GM19372 (cell line): Measurements from ENCODE around the gene CENPE.
"Not testable (repeated sequence)": the region's sequence is repeated elsewhere in the genome, so short reads cannot be mapped to it uniquely, and the experiment has no call there.

Source experiments
- ATAC-seq: cut with Tn5 transposase; IDR thresholded peaks from one replicate; pipeline ENCODE4 v1.9.1; 2021; ENCODE audit warnings: mild to moderate bottlenecking, low read depth, moderate library complexity; ENCODE audit not compliant: unreplicated experiment

CENPE gene, protein sequence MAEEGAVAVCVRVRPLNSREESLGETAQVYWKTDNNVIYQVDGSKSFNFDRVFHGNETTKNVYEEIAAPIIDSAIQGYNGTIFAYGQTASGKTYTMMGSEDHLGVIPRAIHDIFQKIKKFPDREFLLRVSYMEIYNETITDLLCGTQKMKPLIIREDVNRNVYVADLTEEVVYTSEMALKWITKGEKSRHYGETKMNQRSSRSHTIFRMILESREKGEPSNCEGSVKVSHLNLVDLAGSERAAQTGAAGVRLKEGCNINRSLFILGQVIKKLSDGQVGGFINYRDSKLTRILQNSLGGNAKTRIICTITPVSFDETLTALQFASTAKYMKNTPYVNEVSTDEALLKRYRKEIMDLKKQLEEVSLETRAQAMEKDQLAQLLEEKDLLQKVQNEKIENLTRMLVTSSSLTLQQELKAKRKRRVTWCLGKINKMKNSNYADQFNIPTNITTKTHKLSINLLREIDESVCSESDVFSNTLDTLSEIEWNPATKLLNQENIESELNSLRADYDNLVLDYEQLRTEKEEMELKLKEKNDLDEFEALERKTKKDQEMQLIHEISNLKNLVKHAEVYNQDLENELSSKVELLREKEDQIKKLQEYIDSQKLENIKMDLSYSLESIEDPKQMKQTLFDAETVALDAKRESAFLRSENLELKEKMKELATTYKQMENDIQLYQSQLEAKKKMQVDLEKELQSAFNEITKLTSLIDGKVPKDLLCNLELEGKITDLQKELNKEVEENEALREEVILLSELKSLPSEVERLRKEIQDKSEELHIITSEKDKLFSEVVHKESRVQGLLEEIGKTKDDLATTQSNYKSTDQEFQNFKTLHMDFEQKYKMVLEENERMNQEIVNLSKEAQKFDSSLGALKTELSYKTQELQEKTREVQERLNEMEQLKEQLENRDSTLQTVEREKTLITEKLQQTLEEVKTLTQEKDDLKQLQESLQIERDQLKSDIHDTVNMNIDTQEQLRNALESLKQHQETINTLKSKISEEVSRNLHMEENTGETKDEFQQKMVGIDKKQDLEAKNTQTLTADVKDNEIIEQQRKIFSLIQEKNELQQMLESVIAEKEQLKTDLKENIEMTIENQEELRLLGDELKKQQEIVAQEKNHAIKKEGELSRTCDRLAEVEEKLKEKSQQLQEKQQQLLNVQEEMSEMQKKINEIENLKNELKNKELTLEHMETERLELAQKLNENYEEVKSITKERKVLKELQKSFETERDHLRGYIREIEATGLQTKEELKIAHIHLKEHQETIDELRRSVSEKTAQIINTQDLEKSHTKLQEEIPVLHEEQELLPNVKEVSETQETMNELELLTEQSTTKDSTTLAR (N-terminal part only)

GRCh38 chr4:103198111-103198765 is at the start of gene CENPE:
Gene CENPE (minus strand): TSS chr4:103198343. CDS start chr4:103198319, 24 bp downstream.
- peak; percentile 91 for ATAC-seq

DNA sequence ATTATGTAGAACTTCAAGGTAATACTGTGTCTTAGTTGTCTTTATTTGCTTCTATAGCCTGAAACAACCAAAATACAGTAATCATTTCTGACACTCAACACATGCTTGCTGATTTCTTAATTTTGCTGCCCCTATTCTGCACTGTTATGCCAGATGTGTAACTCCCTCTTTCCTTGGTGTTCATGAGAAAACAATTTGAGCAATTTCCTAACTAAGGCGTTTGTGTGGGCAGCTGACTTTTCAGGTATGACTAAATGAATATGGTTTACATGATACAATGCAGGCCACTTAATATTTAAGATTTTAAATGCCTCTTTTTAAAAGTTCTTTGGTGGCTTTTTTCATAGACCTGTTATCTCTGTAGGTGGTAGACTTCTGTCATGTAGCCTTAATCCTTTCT is 46.1 kb upstream of the CENPE start:
- ATAC-seq: no peak

- not testable (repeated sequence) for ATAC-seq
Observed at GRCh38 chr4:103230938-103231337, 32.8 kb upstream of the CENPE start.

DNA sequence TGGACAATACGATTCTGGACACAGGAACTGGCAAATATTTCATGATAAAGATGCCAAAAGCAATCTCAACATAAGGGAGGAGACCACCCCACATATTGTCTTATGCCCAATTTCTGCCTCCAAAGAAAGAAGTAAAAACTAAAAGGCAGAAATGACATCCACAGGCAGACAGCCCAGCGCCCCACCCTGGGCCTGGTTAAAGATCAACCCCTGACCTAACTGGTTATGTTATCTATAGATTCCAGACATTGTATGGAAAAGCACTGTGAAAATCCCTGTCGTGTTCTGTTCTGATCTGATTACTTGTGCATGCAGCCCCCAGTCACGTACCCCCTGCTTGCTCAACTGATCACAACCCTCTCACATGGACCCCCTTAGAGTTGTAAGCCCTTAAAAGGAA is 25.4 kb upstream of the CENPE start:
- ATAC-seq: not testable (repeated sequence)

DNA sequence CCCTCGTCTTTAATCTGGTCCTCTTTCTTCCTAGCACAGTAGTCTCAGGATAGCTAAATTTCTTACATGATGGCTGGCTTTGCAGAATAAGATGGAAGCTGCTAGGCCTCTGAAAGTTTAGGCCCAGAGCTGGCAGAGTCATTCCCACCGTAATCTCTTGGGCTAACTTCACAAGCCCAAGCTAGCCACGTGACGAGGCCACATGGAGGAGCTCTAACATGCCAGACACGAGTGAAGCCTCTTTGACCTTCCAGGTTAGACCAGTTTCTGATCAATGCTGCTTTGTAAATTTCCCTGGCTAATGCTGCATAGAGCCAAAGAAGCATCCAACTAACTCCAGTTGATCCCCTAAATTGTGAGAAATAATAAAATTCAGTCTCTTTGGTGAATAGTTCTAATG is 9.5 kb upstream of the CENPE start:
- no peak for ATAC-seq

- ATAC-seq: no peak
Observed at GRCh38 chr4:103204111-103204510, 6.0 kb upstream of the CENPE start.

- no peak for ATAC-seq
Observed at GRCh38 chr4:103201724-103202123, 3.6 kb upstream of the CENPE start.

GRCh38 chr4:103201253-103201652 is 3.1 kb upstream of the CENPE start:
- no peak for ATAC-seq

- ATAC-seq: no peak
Observed at GRCh38 chr4:103199009-103199408, 866 bp upstream of the CENPE start.

DNA sequence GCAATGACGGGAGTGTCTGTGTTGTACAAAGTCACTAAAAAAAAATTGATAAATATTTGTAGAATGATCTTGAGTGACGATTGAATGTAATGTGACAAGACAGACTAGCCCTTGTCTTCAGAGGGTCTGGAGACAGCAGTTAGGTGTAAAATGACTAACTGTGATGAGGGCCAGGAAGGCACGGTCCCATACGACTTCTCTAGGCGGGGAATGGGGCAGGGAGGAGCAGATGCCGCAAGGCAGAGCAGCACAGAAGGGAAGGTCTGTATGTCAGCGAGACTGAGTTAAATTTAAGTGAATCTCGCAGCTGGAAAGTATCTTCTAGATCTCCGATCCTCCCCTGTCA is 405 bp downstream of the CENPE start:
- ATAC-seq: peak; percentile 38

DNA sequence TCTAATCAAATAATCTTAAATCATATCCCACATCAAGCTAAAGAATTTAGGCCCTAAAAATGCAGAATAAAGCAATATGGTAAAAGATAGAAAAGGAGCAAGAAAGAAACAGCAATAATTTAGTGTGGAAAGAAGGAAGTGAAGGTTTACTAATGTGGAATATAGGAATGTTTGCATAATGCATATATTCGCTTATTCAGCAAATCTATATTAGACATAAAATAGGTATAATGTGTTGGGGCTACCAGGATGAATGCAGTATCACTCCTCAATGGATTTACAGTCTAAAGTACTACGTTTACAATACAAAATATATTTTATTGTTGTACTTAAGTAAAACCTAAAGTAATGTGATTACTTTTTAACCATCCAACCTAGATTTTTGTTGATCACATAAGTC is 4.7 kb downstream of the CENPE start:
- ATAC-seq: no peak

GRCh38 chr4:103171006-103171405 is 27.1 kb downstream of the CENPE start:
- ATAC-seq: no peak

- ATAC-seq: not testable (repeated sequence)
Observed at GRCh38 chr4:103169750-103170149, 28.4 kb downstream of the CENPE start.

GRCh38 chr4:103168993-103169392 is 29.1 kb downstream of the CENPE start:
- no peak for ATAC-seq

GRCh38 chr4:103162176-103162575 is 36.0 kb downstream of the CENPE start:
- ATAC-seq: no peak

DNA sequence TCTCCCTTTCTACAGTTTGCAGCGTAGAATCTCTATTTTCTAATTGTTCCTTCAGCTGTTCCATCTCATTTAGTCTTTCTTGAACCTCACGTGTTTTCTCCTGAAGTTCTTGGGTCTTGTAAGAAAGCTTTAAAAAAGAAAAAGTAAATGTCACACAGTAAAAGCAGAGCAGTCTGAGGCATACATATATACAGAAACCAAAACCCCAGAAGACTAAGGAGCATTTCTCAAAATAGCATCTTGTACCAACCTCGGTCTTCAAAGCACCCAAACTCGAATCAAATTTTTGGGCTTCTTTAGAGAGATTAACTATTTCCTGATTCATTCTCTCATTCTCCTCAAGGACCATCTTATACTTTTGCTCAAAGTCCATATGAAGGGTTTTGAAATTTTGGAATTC is 39.4 kb downstream of the CENPE start:
- ATAC-seq: no peak

DNA sequence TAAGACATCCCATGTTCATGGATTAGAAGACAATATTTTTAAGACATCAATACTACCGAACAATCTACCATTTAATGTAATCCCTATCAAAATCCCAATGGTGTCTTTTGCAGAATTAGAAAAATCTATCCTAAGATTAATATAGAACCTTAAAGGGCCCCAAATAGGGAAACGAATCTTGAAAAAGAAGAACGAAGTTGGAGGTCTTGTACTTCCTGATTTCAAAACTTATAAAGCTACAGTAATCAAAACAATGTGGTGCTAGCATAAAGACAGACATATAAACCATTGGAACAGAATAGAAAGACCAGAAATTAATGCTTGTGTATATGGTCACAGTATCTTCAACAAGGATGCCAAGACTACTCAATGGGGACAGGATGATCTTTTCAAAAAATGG is 42.0 kb downstream of the CENPE start:
- no peak for ATAC-seq

GRCh38 chr4:103152381-103152780 is 45.8 kb downstream of the CENPE start:
- no peak for ATAC-seq

DNA sequence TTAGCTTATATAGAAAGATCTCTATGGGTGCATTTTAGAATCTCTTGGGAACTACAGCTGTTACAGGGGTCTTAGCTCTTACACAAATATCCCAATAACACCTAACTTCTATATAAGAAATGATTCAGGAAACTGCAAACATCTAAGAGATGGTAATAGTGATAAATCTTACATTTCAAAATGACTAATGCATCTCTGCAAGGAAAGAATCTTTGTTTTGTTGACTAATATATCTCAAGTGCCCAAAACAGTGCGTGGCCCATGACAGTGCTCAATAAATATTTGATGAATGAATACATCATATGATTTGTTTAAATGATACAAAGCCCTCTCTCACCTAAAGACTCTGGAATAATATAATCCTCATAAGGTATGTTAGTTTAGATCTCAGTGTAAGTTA is 47.5 kb downstream of the CENPE start:
- no peak for ATAC-seq

- no peak for ATAC-seq
Observed at GRCh38 chr4:103144926-103145325, 53.2 kb downstream of the CENPE start.
